Ishikawa (cell line): ENCODE results near the gene PKDREJ.

Experiments used
- CEBPB ChIP-seq: IDR thresholded peaks from 2 replicates; pipeline ENCODE4 v1.6.1; 2012
- CREB1 ChIP-seq: IDR thresholded peaks from 2 replicates; pipeline ENCODE4 v1.6.1; 2012; ENCODE audit warnings: low read depth
- EGR1 ChIP-seq: IDR thresholded peaks from 2 replicates; pipeline ENCODE4 v1.6.1; 2012
- EP300 ChIP-seq: IDR thresholded peaks from 2 replicates; pipeline ENCODE4 v1.6.1; 2012; ENCODE audit warnings: borderline replicate concordance
- FOXM1 ChIP-seq: IDR thresholded peaks from 2 replicates; pipeline ENCODE4 v1.6.1; 2012; ENCODE audit warnings: low read depth, borderline replicate concordance
- MAX ChIP-seq: IDR thresholded peaks from 2 replicates; pipeline ENCODE4 v1.6.1; 2012
- NFIC ChIP-seq: IDR thresholded peaks from 2 replicates; pipeline ENCODE4 v1.6.1; 2012
- RAD21 ChIP-seq: IDR thresholded peaks from 2 replicates; pipeline ENCODE4 v1.6.1; 2012; ENCODE audit warnings: low read depth
- REST ChIP-seq: IDR thresholded peaks from 2 replicates; pipeline ENCODE4 v1.6.1; 2012; ENCODE audit warnings: low read depth, mild to moderate bottlenecking
- TAF1 ChIP-seq: IDR thresholded peaks from 2 replicates; pipeline ENCODE4 v1.6.1; 2012; ENCODE audit warnings: low read depth, mild to moderate bottlenecking
- TCF12 ChIP-seq: IDR thresholded peaks from 2 replicates; pipeline ENCODE4 v1.6.1; 2012; ENCODE audit warnings: low read depth
- TEAD4 ChIP-seq: IDR thresholded peaks from 2 replicates; pipeline ENCODE4 v1.6.1; 2012
- USF1 ChIP-seq: IDR thresholded peaks from 2 replicates; pipeline ENCODE4 v1.6.1; 2012
- YY1 ChIP-seq: IDR thresholded peaks from 2 replicates; pipeline ENCODE4 v1.6.1; 2012; ENCODE audit warnings: low read depth
- ZBTB7A ChIP-seq: IDR thresholded peaks from 2 replicates; pipeline ENCODE4 v1.6.1; 2012; ENCODE audit warnings: low read depth

The PKDREJ gene

GRCh38 chr22:46242076-46242475 lies 21.1 kb downstream of the PKDREJ start:
- no peak for TF ChIP-seq TCF12

- TF ChIP-seq NFIC (no peak), EGR1 (no peak), TAF1 (no peak), CEBPB (no peak), USF1 (no peak), MAX (no peak), YY1 (no peak), ZBTB7A (no peak), TEAD4 (no peak), REST (no peak), TCF12 (no peak), RAD21 (no peak)
Measured at GRCh38 chr22:46241396-46242007, 21.6 kb downstream of the PKDREJ start.

- no peak for TF ChIP-seq YY1
- no peak for TF ChIP-seq EP300
- TF ChIP-seq CEBPB: no peak
Measured at GRCh38 chr22:46240907-46241306, 22.2 kb downstream of the PKDREJ start.

GRCh38 chr22:46240506-46240905 lies 22.6 kb downstream of the PKDREJ start:
- TF ChIP-seq FOXM1 (no peak), REST (no peak), CREB1 (no peak), EP300 (no peak), RAD21 (no peak), TEAD4 (no peak), USF1 (no peak)

- TF ChIP-seq TAF1: no peak
- no peak for TF ChIP-seq FOXM1
- no peak for TF ChIP-seq ZBTB7A
- TF ChIP-seq USF1: no peak
Measured at GRCh38 chr22:46240073-46240472, 23.1 kb downstream of the PKDREJ start.

- TF ChIP-seq MAX (no peak), NFIC (no peak), CEBPB (no peak), TCF12 (no peak), TAF1 (no peak), EGR1 (no peak), FOXM1 (no peak), CREB1 (no peak), REST (no peak), TEAD4 (no peak), USF1 (no peak), ZBTB7A (no peak), RAD21 (no peak), EP300 (no peak), YY1 (no peak)
Measured at GRCh38 chr22:46239261-46240048, 23.7 kb downstream of the PKDREJ start.
